K562 (cell line): Measurements from ENCODE around the gene U2AF1L4. TPM values are rescaled to one million over a fixed set of nuclear protein-coding genes. Genes with fewer than 3 reads are reported as not detected.
A peak's percentile ranks its signal among the peaks of the same experiment; 100 is the strongest.

Experiments
- FOXA3 ChIP-seq, 2 experiments: fragments of 450-650 bp in 1 of 2; sonication (generic) in 1 of 2; formaldehyde crosslinking; IDR thresholded peaks in 1 of 2; conservative IDR thresholded peaks in 1 of 2; 2 replicates each; pipeline versions ENCODE4 v1.4.0 to v1.8.0; 2020 to 2022; ENCODE audit warnings: mild to moderate bottlenecking in 2 of 2, missing genetic modification reagents in 1 of 2
- ID3 ChIP-seq, 2 experiments: fragments of 250-450 bp in 1 of 2; fragments of 450-650 bp in 1 of 2; sonication (Bioruptor Pico) in 1 of 2; IDR thresholded peaks; 2 replicates each; pipeline versions ENCODE4 v1.6.1 to v1.8.0; 2016 to 2021; ENCODE audit warnings: mild to moderate bottlenecking in 2 of 2, moderate library complexity in 2 of 2, missing compliant biosample characterization in 1 of 2, missing genetic modification characterization in 1 of 2
- KDM1A ChIP-seq, 2 experiments: fragments of 450-650 bp; IDR thresholded peaks; 2 replicates each; pipeline ENCODE4 v1.6.1; 2016; ENCODE audit warnings: mild to moderate bottlenecking in 2 of 2
- RCOR1 ChIP-seq, 2 experiments: IDR thresholded peaks; 2 replicates each; pipeline ENCODE4 v1.6.1; 2012; ENCODE audit warnings: low read depth in 2 of 2, low read length in 2 of 2, borderline replicate concordance in 1 of 2, improper control_type of control experiment in 1 of 2
- REST ChIP-seq, 2 experiments: fragments of 450-650 bp; formaldehyde crosslinking in 1 of 2; IDR thresholded peaks; 2 replicates each; pipeline versions ENCODE4 v1.4.0 to v1.6.1; 2014 to 2020; ENCODE audit warnings: mild to moderate bottlenecking in 2 of 2, borderline replicate concordance in 1 of 2, low read depth in 1 of 2
- TGIF2 ChIP-seq: sonication (generic); formaldehyde crosslinking; IDR thresholded peaks from 2 replicates; pipeline ENCODE4 v1.8.1; 2022; ENCODE audit warnings: mild to moderate bottlenecking, missing genetic modification reagents, moderate library complexity
- XRCC4 ChIP-seq: IDR thresholded peaks from one replicate; pipeline ENCODE4 v1.6.1; 2011; ENCODE audit not compliant: insufficient read depth, insufficient read length; ENCODE audit errors: extremely low read depth
- ZNF212 ChIP-seq: fragments of 450-650 bp; formaldehyde crosslinking; IDR thresholded peaks from 2 replicates; pipeline ENCODE4 v1.4.0; 2020; ENCODE audit warnings: mild to moderate bottlenecking
- polyA plus RNA-seq, 8 experiments: library from polyadenylated mRNA; depleted of rRNA in 4 of 8; stranded (reverse) in 5 of 8; unstranded in 3 of 8; fragments of >200 nt; fragmentation: Nextera tagmentation in 2 of 8; fragmentation: Illumina TruSeq in 1 of 8; extraction: Ambion mirVana in 2 of 8; extraction: Trizol in 1 of 8; gene quantifications; 2 replicates each; pipeline versions ENCODE4 v1.2.1 to v1.2.3, GENCODE V29; 2011 to 2014; ENCODE audit warnings: inconsistent platforms in 1 of 8, missing spikeins in 1 of 8
- total RNA-seq, 7 experiments: library from RNA; depleted of rRNA in 6 of 7; stranded (reverse); fragments of >200 nt in 6 of 7; fragmentation: Illumina TruSeq in 2 of 7; extraction: Trizol in 2 of 7; gene quantifications; 2 replicates each; pipeline versions ENCODE4 v1.2.1 to v1.2.3, GENCODE V29; 2011 to 2021; ENCODE audit warnings: low replicate concordance in 1 of 7
- TF ChIP-seq, protein P1 (sequence below): sonication (generic); formaldehyde crosslinking; IDR thresholded peaks from 2 replicates; pipeline ENCODE4 v1.8.0; 2023; ENCODE audit warnings: missing genetic modification reagents, mild to moderate bottlenecking, borderline replicate concordance
- TF ChIP-seq, protein P2 (sequence below), 3 experiments: fragments of 200-800 bp in 1 of 3; sonication (Bioruptor generic) in 1 of 3; sonication (generic) in 1 of 3; formaldehyde crosslinking in 1 of 3; IDR thresholded peaks; 2 replicates each; pipeline versions ENCODE4 v1.6.1 to v1.8.0; 2016 to 2022; ENCODE audit warnings: mild to moderate bottlenecking in 2 of 3, missing compliant biosample characterization in 2 of 3, missing genetic modification characterization in 2 of 3, missing genetic modification reagents in 1 of 3

Gene U2AF1L4
- total and polyA plus RNA-seq, 9 of the 15 experiments (the other 6 are each of a cell fraction or from before 2014, with no cell fraction given): 8.4 to 19.5 (median 12.6) TPM

- peak; percentile 99 for TF ChIP-seq REST (IDR thresholded peaks at IDR 0.05; ENCODE audit: borderline replicate concordance)
- peak; percentile 93 for TF ChIP-seq REST (CRISPR knock-in tag; IDR thresholded peaks at IDR 0.05; ENCODE audit: low read depth)
- peak in 1 of 2 experiments; percentile 58; a peak in 2 of 4 replicates for TF ChIP-seq FOXA3 (CRISPR knock-in tag; conservative IDR thresholded peaks at IDR 0.05 in 1 of 2, IDR thresholded peaks at IDR 0.05 in 1 of 2)
- no peak for TF ChIP-seq ID3 (CRISPR knock-in tag; IDR thresholded peaks at IDR 0.05)
- no peak for TF ChIP-seq ID3 (tag; IDR thresholded peaks at IDR 0.05)
- no peak for TF ChIP-seq XRCC4
- TF ChIP-seq, protein P1, sequence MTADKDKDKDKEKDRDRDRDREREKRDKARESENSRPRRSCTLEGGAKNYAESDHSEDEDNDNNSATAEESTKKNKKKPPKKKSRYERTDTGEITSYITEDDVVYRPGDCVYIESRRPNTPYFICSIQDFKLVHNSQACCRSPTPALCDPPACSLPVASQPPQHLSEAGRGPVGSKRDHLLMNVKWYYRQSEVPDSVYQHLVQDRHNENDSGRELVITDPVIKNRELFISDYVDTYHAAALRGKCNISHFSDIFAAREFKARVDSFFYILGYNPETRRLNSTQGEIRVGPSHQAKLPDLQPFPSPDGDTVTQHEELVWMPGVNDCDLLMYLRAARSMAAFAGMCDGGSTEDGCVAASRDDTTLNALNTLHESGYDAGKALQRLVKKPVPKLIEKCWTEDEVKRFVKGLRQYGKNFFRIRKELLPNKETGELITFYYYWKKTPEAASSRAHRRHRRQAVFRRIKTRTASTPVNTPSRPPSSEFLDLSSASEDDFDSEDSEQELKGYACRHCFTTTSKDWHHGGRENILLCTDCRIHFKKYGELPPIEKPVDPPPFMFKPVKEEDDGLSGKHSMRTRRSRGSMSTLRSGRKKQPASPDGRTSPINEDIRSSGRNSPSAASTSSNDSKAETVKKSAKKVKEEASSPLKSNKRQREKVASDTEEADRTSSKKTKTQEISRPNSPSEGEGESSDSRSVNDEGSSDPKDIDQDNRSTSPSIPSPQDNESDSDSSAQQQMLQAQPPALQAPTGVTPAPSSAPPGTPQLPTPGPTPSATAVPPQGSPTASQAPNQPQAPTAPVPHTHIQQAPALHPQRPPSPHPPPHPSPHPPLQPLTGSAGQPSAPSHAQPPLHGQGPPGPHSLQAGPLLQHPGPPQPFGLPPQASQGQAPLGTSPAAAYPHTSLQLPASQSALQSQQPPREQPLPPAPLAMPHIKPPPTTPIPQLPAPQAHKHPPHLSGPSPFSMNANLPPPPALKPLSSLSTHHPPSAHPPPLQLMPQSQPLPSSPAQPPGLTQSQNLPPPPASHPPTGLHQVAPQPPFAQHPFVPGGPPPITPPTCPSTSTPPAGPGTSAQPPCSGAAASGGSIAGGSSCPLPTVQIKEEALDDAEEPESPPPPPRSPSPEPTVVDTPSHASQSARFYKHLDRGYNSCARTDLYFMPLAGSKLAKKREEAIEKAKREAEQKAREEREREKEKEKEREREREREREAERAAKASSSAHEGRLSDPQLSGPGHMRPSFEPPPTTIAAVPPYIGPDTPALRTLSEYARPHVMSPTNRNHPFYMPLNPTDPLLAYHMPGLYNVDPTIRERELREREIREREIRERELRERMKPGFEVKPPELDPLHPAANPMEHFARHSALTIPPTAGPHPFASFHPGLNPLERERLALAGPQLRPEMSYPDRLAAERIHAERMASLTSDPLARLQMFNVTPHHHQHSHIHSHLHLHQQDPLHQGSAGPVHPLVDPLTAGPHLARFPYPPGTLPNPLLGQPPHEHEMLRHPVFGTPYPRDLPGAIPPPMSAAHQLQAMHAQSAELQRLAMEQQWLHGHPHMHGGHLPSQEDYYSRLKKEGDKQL: no peak
- TF ChIP-seq, protein P2, sequence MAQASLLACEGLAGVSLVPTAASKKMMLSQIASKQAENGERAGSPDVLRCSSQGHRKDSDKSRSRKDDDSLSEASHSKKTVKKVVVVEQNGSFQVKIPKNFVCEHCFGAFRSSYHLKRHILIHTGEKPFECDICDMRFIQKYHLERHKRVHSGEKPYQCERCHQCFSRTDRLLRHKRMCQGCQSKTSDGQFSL (CRISPR knock-in tag; IDR thresholded peaks at IDR 0.05): 0 out of 2 replicates have a peak, but pooled peaks have one; percentile 14
- TF ChIP-seq, protein P2 (tag; IDR thresholded peaks at IDR 0.05): no peak
- TF ChIP-seq KDM1A (IDR thresholded peaks at IDR 0.05): peak; percentile 95 to 96
- peak; percentile 75 to 100; a peak in 3 of 4 replicates for TF ChIP-seq RCOR1 (IDR thresholded peaks at IDR 0.05; ENCODE audit: borderline replicate concordance in 1 of 2, low read depth in 2 of 2, low read length in 2 of 2)
- no peak for TF ChIP-seq TGIF2 (CRISPR knock-in tag)
- no peak for TF ChIP-seq ZNF212 (CRISPR knock-in tag)
Measured at GRCh38 chr19:35704218-35704617, 41.0 kb downstream of the U2AF1L4 start, which contains the start of gene ZBTB32 (continued).
